Stomach (tissue), 4 donors: ENCODE measurements around the gene ZFP69.

Source experiments
- CTCF ChIP-seq, 7 experiments: fragments of 450-650 bp in 4 of 7; fragments of 200-600 bp in 3 of 7; sonication (generic) in 3 of 7; IDR thresholded peaks; one replicate each; pipeline ENCODE4 v1.5.1; 2016 to 2019; ENCODE audit warnings: antibody characterized with exemption in 7 of 7, control low read depth in 2 of 7, mild to moderate bottlenecking in 1 of 7
- EP300 ChIP-seq: sonication (generic); formaldehyde crosslinking; IDR thresholded peaks from one replicate; pipeline ENCODE4 v1.6.1; 2017; ENCODE audit warnings: antibody characterized with exemption
- POLR2A ChIP-seq, 4 donors: fragments of 450-650 bp; IDR thresholded peaks; one replicate each; pipeline ENCODE4 v1.6.1; 2016; ENCODE audit warnings: antibody characterized with exemption in 4 of 4, control low read depth in 2 of 4, mild to moderate bottlenecking in 1 of 4, moderate library complexity in 1 of 4
- POLR2AphosphoS5 ChIP-seq, 3 donors: sonication (generic); formaldehyde crosslinking; IDR thresholded peaks; one replicate each; pipeline ENCODE4 v1.6.1; 2016; ENCODE audit warnings: antibody characterized with exemption in 3 of 3

- TF ChIP-seq POLR2A (IDR thresholded peaks at IDR 0.05) (no peak), EP300 (no peak), CTCF (IDR thresholded peaks at IDR 0.05) (no peak), POLR2AphosphoS5 (IDR thresholded peaks at IDR 0.05) (no peak)
Measured at GRCh38 chr1:40477678-40478053, 576 bp downstream of the ZFP69 start.
